OCI-LY7 (cell line): Measurements from ENCODE around the gene OGT. TPM values are rescaled to one million over a fixed set of nuclear protein-coding genes. Genes with fewer than 3 reads are reported as not detected.

Experiments used
- BruUV-seq: library from RNA; stranded (reverse); fragments of 400-500 nt; replicated peaks from 2 replicates; lab custom pipeline; 2021; lab: Mats Ljungman, UMichigan
- CTCF ChIA-PET: fragments of 300-600 bp; sonication (Branson Sonifier 250); formaldehyde crosslinking; loops from one replicate; lab custom pipeline; 2022; ENCODE audit warnings: antibody characterized with exemption; ENCODE audit not compliant: unreplicated experiment; lab: Charles Lee
- POLR2A ChIA-PET: fragments of 300-600 bp; sonication (Branson Sonifier 250); formaldehyde crosslinking; loops from one replicate; lab custom pipeline; 2022; ENCODE audit warnings: antibody characterized with exemption; lab: Charles Lee
- DNase-seq: peaks from one replicate; pipeline ENCODE4 v3.0.0-alpha.2; 2015; ENCODE audit warnings: low spot score
- H2AFZ ChIP-seq: fragments of 200-600 bp; sonication (generic), shearing (Covaris generic); 2 replicates; pipeline ENCODE4 v1.6.1; 2014; ENCODE audit warnings: mild to moderate bottlenecking, antibody characterized with exemption, low read length, moderate library complexity
- H3K27ac ChIP-seq: fragments of 200-600 bp; sonication (generic); 2 replicates; pipeline ENCODE4 v1.5.1; 2014; ENCODE audit warnings: mixed run types, low read depth, mild to moderate bottlenecking, moderate library complexity, low read length, inconsistent platforms; ENCODE audit not compliant: poor library complexity, severe bottlenecking
- H3K36me3 ChIP-seq: fragments of 200-600 bp; sonication (generic); 2 replicates; pipeline ENCODE4 v1.6.1; 2014; ENCODE audit warnings: mild to moderate bottlenecking, antibody characterized with exemption, low read length, moderate library complexity, mixed read lengths; ENCODE audit not compliant: insufficient read depth
- H3K4me1 ChIP-seq: fragments of 200-600 bp; sonication (generic); 2 replicates; pipeline ENCODE4 v1.5.1; 2014; ENCODE audit warnings: mild to moderate bottlenecking, low read length; ENCODE audit not compliant: insufficient read depth, poor library complexity, severe bottlenecking
- H3K4me2 ChIP-seq: fragments of 200-600 bp; sonication (generic); 2 replicates; pipeline ENCODE4 v1.6.1; 2014; ENCODE audit warnings: mild to moderate bottlenecking, low read length
- H3K4me3 ChIP-seq: fragments of 200-600 bp; sonication (generic); 2 replicates; pipeline ENCODE4 v1.5.1; 2014; ENCODE audit warnings: mild to moderate bottlenecking, low read depth, low read length; ENCODE audit not compliant: poor library complexity, severe bottlenecking
- H3K79me2 ChIP-seq: fragments of 200-600 bp; sonication (generic); 2 replicates; pipeline ENCODE4 v1.6.1; 2016; ENCODE audit warnings: low read depth, mild to moderate bottlenecking, low read length, moderate library complexity, mixed read lengths; ENCODE audit not compliant: insufficient read depth
- H3K9me2 ChIP-seq: fragments of 200-600 bp; sonication (generic); 2 replicates; pipeline ENCODE4 v1.6.1; 2016; ENCODE audit warnings: mild to moderate bottlenecking, low read length, mixed read lengths; ENCODE audit not compliant: insufficient read depth
- H3K9me3 ChIP-seq: fragments of 200-600 bp; sonication (generic); 2 replicates; pipeline ENCODE4 v1.6.1; 2014; ENCODE audit warnings: mild to moderate bottlenecking, mixed run types, low read length, mixed read lengths
- H4K20me1 ChIP-seq: fragments of 200-600 bp; sonication (generic); 2 replicates; pipeline ENCODE4 v1.6.1; 2014; ENCODE audit warnings: mild to moderate bottlenecking, antibody characterized with exemption, low read length, moderate library complexity, mixed read lengths; ENCODE audit not compliant: insufficient read depth
- EZH2phosphoT487 ChIP-seq: fragments of 200-600 bp; sonication (generic); IDR thresholded peaks from 2 replicates; pipeline ENCODE4 v1.6.1; 2018; ENCODE audit warnings: low read depth, borderline replicate concordance, mild to moderate bottlenecking, mixed run types, antibody characterized with exemption, low read length, moderate library complexity, mixed read lengths
- intact Hi-C: fragments of 100-400 bp; cut with micrococcal nuclease; formaldehyde crosslinking; loops from one replicate; pipeline ENCODE4 v1.10.0; 2022; ENCODE audit not compliant: unreplicated experiment
- total RNA-seq, 2 experiments: library from RNA; depleted of rRNA in 1 of 2; stranded (reverse); fragments of >200 nt in 1 of 2; shearing (Covaris generic) in 1 of 2; gene quantifications; 2 replicates each; pipeline ENCODE4 v1.2.3, GENCODE V29; 2014 to 2022
- TF ChIP-seq, protein P1 (sequence below): fragments of 200-600 bp; sonication (generic); conservative IDR thresholded peaks from 2 replicates; pipeline ENCODE4 v1.5.1; 2014; ENCODE audit warnings: mild to moderate bottlenecking, antibody characterized with exemption, low read length, moderate library complexity, mixed read lengths

Gene OGT
- total RNA-seq, 2 experiments from 2014 or later, result 185 to 291 TPM

DNA sequence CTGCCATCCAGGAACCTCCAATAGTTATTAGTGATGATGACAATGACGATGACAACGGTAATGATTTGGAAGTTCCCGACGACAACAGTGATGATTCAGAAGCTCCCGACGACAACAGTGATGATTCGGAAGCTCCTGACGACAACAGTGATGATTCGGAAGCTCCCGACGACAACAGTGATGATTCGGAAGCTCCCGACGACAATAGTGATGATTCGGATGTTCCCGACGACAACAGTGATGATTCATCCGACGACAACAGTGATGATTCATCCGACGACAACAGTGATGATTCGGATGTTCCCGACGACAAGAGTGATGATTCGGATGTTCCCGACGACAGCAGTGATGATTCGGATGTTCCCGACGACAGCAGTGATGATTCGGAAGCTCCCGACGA lies 70.7 kb downstream of the OGT start:
- Histone ChIP-seq H2AFZ (no peak overlapping the region), H3K9me3 (no peaks in the 10 kb centered on the region), H3K9me2 (no peaks in the 10 kb centered on the region), H3K4me2 (no peak overlapping the region), H3K79me2 (no peaks in the 10 kb centered on the region), H3K27ac (no peak overlapping the region), H3K4me1 (peaks cover 17% of the 10 kb centered on the region), H3K36me3 (peaks cover 63% of the 10 kb centered on the region), H4K20me1 (no peaks in the 10 kb centered on the region), H3K4me3 (no peak overlapping the region)
- POLR2A ChIA-PET, result no interaction called here
- CTCF ChIA-PET, result no interaction called here
- DNase-seq, result no peak
- no peak for TF ChIP-seq EZH2phosphoT487
- TF ChIP-seq, protein P1, sequence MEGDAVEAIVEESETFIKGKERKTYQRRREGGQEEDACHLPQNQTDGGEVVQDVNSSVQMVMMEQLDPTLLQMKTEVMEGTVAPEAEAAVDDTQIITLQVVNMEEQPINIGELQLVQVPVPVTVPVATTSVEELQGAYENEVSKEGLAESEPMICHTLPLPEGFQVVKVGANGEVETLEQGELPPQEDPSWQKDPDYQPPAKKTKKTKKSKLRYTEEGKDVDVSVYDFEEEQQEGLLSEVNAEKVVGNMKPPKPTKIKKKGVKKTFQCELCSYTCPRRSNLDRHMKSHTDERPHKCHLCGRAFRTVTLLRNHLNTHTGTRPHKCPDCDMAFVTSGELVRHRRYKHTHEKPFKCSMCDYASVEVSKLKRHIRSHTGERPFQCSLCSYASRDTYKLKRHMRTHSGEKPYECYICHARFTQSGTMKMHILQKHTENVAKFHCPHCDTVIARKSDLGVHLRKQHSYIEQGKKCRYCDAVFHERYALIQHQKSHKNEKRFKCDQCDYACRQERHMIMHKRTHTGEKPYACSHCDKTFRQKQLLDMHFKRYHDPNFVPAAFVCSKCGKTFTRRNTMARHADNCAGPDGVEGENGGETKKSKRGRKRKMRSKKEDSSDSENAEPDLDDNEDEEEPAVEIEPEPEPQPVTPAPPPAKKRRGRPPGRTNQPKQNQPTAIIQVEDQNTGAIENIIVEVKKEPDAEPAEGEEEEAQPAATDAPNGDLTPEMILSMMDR, result no peak
- intact Hi-C loops, result no loop called here
- BruUV-seq, result no TSS peak

DNA sequence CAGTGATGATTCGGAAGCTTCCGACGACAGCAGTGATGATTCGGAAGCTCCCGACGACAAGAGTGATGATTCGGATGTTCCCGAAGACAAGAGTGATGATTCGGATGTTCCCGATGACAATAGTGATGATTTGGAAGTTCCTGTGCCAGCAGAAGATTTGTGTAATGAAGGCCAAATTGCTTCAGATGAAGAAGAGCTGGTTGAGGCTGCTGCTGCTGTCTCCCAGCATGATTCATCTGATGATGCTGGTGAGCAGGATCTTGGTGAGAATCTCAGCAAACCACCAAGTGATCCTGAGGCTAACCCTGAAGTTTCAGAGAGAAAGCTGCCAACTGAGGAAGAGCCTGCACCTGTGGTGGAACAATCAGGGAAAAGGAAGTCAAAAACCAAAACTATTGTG lies 71.2 kb downstream of the OGT start:
- BruUV-seq, result no TSS peak
- H3K9me2 ChIP-seq, result no peaks in the 10 kb centered on the region
- intact Hi-C loops, result no loop called here
- no peaks in the 10 kb centered on the region for H3K79me2 ChIP-seq
- POLR2A ChIA-PET, result no interaction called here
- no peaks in the 10 kb centered on the region for H4K20me1 ChIP-seq
- H3K4me1 ChIP-seq, result peaks cover 22% of the 10 kb centered on the region
- H3K4me3 ChIP-seq, result no peak overlapping the region
- peaks cover 67% of the 10 kb centered on the region for H3K36me3 ChIP-seq
- no peaks in the 10 kb centered on the region for H3K9me3 ChIP-seq
- no peak overlapping the region for H3K27ac ChIP-seq
- H2AFZ ChIP-seq, result no peak overlapping the region
- CTCF ChIA-PET, result no interaction called here
- no peak overlapping the region for H3K4me2 ChIP-seq
- DNase-seq, result no peak
- no peak for TF ChIP-seq EZH2phosphoT487
- TF ChIP-seq, protein P1, result no peak

DNA sequence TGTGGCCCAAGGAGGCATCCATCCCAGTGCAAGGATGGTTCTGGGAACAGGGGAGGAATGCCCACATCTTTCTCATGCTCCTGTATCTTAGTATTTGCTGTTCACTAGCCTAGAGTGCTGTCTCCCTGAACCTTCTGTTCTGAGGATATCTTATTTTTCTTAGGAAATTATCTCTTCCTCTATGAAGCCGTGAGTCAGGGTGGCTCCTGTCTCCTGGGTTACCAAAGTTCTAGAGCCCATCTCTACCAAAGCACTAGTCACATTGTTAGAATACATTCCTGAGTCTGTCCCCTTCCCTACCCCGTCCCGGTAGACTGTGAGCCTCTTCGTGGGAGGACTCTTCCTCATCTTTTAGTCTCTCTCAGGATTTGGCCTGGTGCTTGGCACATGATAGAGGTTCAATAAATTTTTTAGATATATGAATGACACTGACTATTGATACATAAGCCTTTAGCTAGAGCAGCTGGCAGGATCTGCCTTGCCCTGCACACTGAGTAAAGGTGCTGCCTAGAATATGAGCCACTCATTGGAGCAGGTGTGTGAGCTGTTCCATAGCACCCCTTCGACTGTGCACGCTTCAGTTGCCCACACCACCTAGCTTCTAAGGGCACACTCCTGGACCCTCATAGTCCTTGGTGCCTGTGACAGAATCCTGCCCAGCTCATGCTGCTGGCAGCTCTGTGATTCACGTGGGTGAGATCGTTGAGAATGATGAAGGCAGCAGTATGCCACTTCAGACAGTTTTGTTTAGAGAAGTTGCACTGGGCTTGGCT lies 72.1 kb downstream of the OGT start:
- no peak for DNase-seq
- H3K79me2 ChIP-seq, result no peaks in the 10 kb centered on the region
- TF ChIP-seq, protein P1, result no peak
- TF ChIP-seq EZH2phosphoT487, result no peak
- H3K36me3 ChIP-seq, result peaks cover 74% of the 10 kb centered on the region
- no peak overlapping the region for H2AFZ ChIP-seq
- H3K4me2 ChIP-seq, result no peak overlapping the region
- ChIA-PET CTCF (no interaction called here), POLR2A (no interaction called here)
- intact Hi-C loops, result no loop called here
- no peak overlapping the region for H3K27ac ChIP-seq
- H3K4me3 ChIP-seq, result no peak overlapping the region
- H3K9me3 ChIP-seq, result no peaks in the 10 kb centered on the region
- BruUV-seq, result no TSS peak
- H3K9me2 ChIP-seq, result no peaks in the 10 kb centered on the region
- no peaks in the 10 kb centered on the region for H4K20me1 ChIP-seq
- H3K4me1 ChIP-seq, result peaks cover 27% of the 10 kb centered on the region
